GM23338 (cell line): ENCODE results near the gene RAP2A. TPM values are rescaled to one million over a fixed set of nuclear protein-coding genes. Genes with fewer than 3 reads are reported as not detected.

Experiments used
- ATAC-seq: fragments of 200-7000 bp; cut with Tn5 transposase; 3 replicates; pipeline ENCODE4 v1.9.1; 2020
- DNase-seq: peaks from one replicate; pipeline ENCODE4 v3.0.0-alpha.2; 2015; ENCODE audit warnings: low spot score
- H2AFZ ChIP-seq: fragments of 200-600 bp; sonication (generic); 2 replicates; pipeline ENCODE4 v1.8.0; 2016; ENCODE audit warnings: antibody characterized with exemption, mild to moderate bottlenecking, moderate library complexity
- H3F3A ChIP-seq: fragments of 200-600 bp; sonication (generic); replicated peaks from 2 replicates; pipeline ENCODE4 v1.8.0; 2017; ENCODE audit warnings: antibody characterized with exemption, mixed run types, low read depth
- H3K27ac ChIP-seq: fragments of 200-600 bp; sonication (generic); 2 replicates; pipeline ENCODE4 v1.6.1; 2016; ENCODE audit warnings: low read depth
- H3K27me3 ChIP-seq: fragments of 200-600 bp; sonication (generic); 2 replicates; pipeline ENCODE4 v1.8.0; 2016; ENCODE audit warnings: mild to moderate bottlenecking, mixed run types, moderate library complexity; ENCODE audit not compliant: insufficient read depth
- H3K36me3 ChIP-seq: fragments of 200-600 bp; sonication (generic); 2 replicates; pipeline ENCODE4 v1.8.0; 2016; ENCODE audit warnings: mild to moderate bottlenecking; ENCODE audit not compliant: insufficient read depth
- H3K4me1 ChIP-seq: fragments of 200-600 bp; sonication (generic); 2 replicates; pipeline ENCODE4 v1.8.0; 2016; ENCODE audit warnings: mild to moderate bottlenecking, moderate library complexity; ENCODE audit not compliant: insufficient read depth
- H3K4me2 ChIP-seq: fragments of 200-600 bp; sonication (generic); 2 replicates; pipeline ENCODE4 v1.7.1; 2017; ENCODE audit warnings: mixed run types
- H3K4me3 ChIP-seq: fragments of 200-600 bp; sonication (generic); 2 replicates; pipeline ENCODE4 v1.6.1; 2016; ENCODE audit warnings: mixed run types
- H3K79me2 ChIP-seq: fragments of 200-600 bp; sonication (generic); replicated peaks from 2 replicates; pipeline ENCODE4 v1.8.0; 2017; ENCODE audit warnings: mild to moderate bottlenecking; ENCODE audit not compliant: insufficient read depth
- H3K9me2 ChIP-seq: fragments of 200-600 bp; sonication (generic); 2 replicates; pipeline ENCODE4 v1.8.0; 2017; ENCODE audit not compliant: insufficient read depth
- H4K20me1 ChIP-seq: fragments of 200-600 bp; sonication (generic); replicated peaks from 2 replicates; pipeline ENCODE4 v1.8.0; 2017; ENCODE audit warnings: mild to moderate bottlenecking; ENCODE audit not compliant: insufficient read depth
- H3K27ac Mint-ChIP-seq: 2 replicates; pipeline ENCODE4 v1.8.0; 2020; ENCODE audit warnings: inconsistent platforms, mild to moderate bottlenecking, moderate library complexity, mixed read lengths
- H3K27me3 Mint-ChIP-seq: 3 replicates; pipeline ENCODE4 v1.8.0; 2022; ENCODE audit warnings: low read depth, mild to moderate bottlenecking, moderate library complexity, mixed read lengths, inconsistent platforms; ENCODE audit not compliant: insufficient read depth, poor library complexity
- H3K36me3 Mint-ChIP-seq: 3 replicates; pipeline ENCODE4 v1.8.0; 2021; ENCODE audit warnings: low read depth, mild to moderate bottlenecking, inconsistent platforms, moderate library complexity, mixed read lengths
- H3K4me1 Mint-ChIP-seq: 3 replicates; pipeline ENCODE4 v1.8.0; 2020; ENCODE audit warnings: mild to moderate bottlenecking, inconsistent platforms, mixed read lengths
- H3K4me3 Mint-ChIP-seq: 3 replicates; pipeline ENCODE4 v1.8.0; 2021; ENCODE audit warnings: moderate library complexity, mild to moderate bottlenecking, inconsistent platforms, mixed read lengths
- H3K9me3 Mint-ChIP-seq: 3 replicates; pipeline ENCODE4 v1.8.0; 2020; ENCODE audit warnings: moderate library complexity, mild to moderate bottlenecking, inconsistent platforms, mixed read lengths
- CREB1 ChIP-seq: fragments of 250-450 bp; sonication (Bioruptor Pico); IDR thresholded peaks from 2 replicates; pipeline ENCODE4 v1.5.0; 2020; ENCODE audit warnings: low read depth, mild to moderate bottlenecking, moderate library complexity
- EZH2phosphoT487 ChIP-seq: fragments of 200-600 bp; sonication (generic); IDR thresholded peaks from one replicate; pipeline ENCODE4 v1.8.1; 2018; ENCODE audit warnings: antibody characterized with exemption; ENCODE audit not compliant: unreplicated experiment
- POLR2AphosphoS5 ChIP-seq: IDR thresholded peaks from 2 replicates; pipeline ENCODE4 v1.6.1; 2016; ENCODE audit warnings: antibody characterized with exemption, low read depth
- ZNF462 ChIP-seq: fragments of 250-450 bp; sonication (Bioruptor Pico); IDR thresholded peaks from 2 replicates; pipeline ENCODE4 v1.5.0; 2020; ENCODE audit warnings: mild to moderate bottlenecking, moderate library complexity
- polyA plus RNA-seq: library from polyadenylated mRNA; unstranded; fragments of >200 nt; fragmentation: Nextera tagmentation; extraction: Ambion mirVana; gene quantifications from 2 replicates; pipeline ENCODE4 v1.2.1, GENCODE V29; 2016
- total RNA-seq: library from RNA; depleted of rRNA; stranded (reverse); fragments of >200 nt; shearing (Covaris generic); gene quantifications from 2 replicates; pipeline ENCODE4 v1.2.3, GENCODE V29; 2014

Gene RAP2A
- total and polyA plus RNA-seq, 2 experiments from 2014 or later = 10.4 to 35.3 TPM

DNA sequence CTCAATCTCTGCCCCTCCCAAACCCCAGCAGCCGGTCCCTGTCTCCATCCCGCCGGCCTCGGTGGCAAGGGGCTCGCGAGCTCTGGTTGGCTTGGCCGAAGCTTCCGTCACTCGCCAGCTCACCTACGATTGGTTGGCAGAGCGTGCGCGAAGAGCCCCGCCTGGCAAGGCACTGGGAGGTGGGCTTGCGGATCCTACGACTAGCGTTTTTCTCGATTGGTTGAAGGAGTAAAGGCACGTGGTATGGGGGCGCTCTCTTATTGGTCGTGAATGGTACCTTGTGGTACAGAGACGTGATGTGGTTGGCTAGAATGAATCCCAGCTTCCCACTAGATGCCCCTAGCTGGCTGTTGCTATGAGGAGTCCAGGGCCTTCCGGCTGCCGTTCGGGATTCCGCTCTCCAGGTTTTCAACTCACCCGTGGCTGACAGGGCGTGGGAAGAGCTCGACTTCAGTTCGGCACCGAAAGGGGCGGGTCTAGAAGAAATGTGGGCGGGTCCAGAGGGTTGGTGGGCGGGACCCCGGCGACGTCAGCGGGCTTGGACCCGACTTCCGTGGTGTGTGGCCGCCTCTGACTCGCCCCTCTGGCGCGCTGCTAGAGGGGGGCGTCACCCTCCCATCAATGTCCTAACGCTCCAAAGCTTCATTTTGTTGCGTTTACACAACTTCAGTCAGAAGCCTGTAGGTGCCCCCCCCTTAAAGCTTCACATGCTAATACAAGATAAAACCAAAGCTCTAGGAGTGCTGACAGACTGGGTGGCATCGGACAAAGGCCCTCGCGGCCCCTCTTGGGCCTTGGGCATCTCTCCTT lies 847 bp upstream of the RAP2A start:
- peaks cover 36% of the 10 kb centered on the region for H3K79me2 ChIP-seq
- TF ChIP-seq CREB1 (peak; percentile 84), POLR2AphosphoS5 (peak; percentile 87), ZNF462 (no peak), EZH2phosphoT487 (no peak)
- Mint-ChIP-seq H3K4me1 (peaks cover 29% of the 10 kb centered on the region), H3K9me3 (0 out of 3 replicates have a peak, but pooled peaks cover 6% of the 10 kb centered on the region), H3K4me3 (peak overlapping the region; percentile 97), H3K36me3 (peaks cover 2% of the 10 kb centered on the region; the same call in 1 of the 3 replicates), H3K27me3 (peaks cover 12% of the 10 kb centered on the region), H3K27ac (peak overlapping the region; percentile 99)
- no peaks in the 10 kb centered on the region for H3K36me3 ChIP-seq
- H3K4me1 ChIP-seq = peaks cover 24% of the 10 kb centered on the region
- H3F3A ChIP-seq = no peaks in the 10 kb centered on the region
- peak overlapping the region; percentile 93 for H2AFZ ChIP-seq
- DNase-seq = peak; percentile 99
- peak; percentile 90 for ATAC-seq
- H3K4me3 ChIP-seq = peak overlapping the region; percentile 74
- H3K9me2 ChIP-seq = no peaks in the 10 kb centered on the region
- no peaks in the 10 kb centered on the region; the same call in 1 of the 2 replicates for H4K20me1 ChIP-seq
- H3K27me3 ChIP-seq = no peaks in the 10 kb centered on the region
- H3K27ac ChIP-seq = peak overlapping the region; percentile 99
- H3K4me2 ChIP-seq = peak overlapping the region; percentile 87
